Neural progenitor cell (in vitro differentiated cells): ENCODE results near the gene ELAVL3. TPM values are rescaled to one million over a fixed set of nuclear protein-coding genes. Genes with fewer than 3 reads are reported as not detected.

Source experiments
- DNase-seq: peaks from one replicate; pipeline ENCODE4 v3.0.0-alpha.2; 2016; ENCODE audit warnings: low spot score
- H2AFZ ChIP-seq: fragments of 200-600 bp; sonication (generic); replicated peaks from 2 replicates; pipeline ENCODE4 v1.6.1; 2016; ENCODE audit warnings: antibody characterized with exemption
- H3F3A ChIP-seq: fragments of 200-600 bp; sonication (generic); 2 replicates; pipeline ENCODE4 v1.6.1; 2016; ENCODE audit warnings: antibody characterized with exemption, low read depth
- H3K27ac ChIP-seq: fragments of 200-600 bp; sonication (generic); 2 replicates; pipeline ENCODE4 v1.5.1; 2016; ENCODE audit warnings: mild to moderate bottlenecking
- H3K27me3 ChIP-seq: fragments of 200-600 bp; sonication (generic); 2 replicates; pipeline ENCODE4 v1.6.1; 2016; ENCODE audit warnings: mild to moderate bottlenecking, moderate library complexity
- H3K36me3 ChIP-seq: fragments of 200-600 bp; sonication (generic); 2 replicates; pipeline ENCODE4 v1.5.1; 2016
- H3K4me1 ChIP-seq: fragments of 200-600 bp; sonication (generic); 2 replicates; pipeline ENCODE4 v1.6.1; 2016; ENCODE audit warnings: mixed run types
- H3K4me2 ChIP-seq: fragments of 200-600 bp; sonication (generic); 2 replicates; pipeline ENCODE4 v1.6.1; 2016
- H3K4me3 ChIP-seq: fragments of 200-600 bp; sonication (generic); 2 replicates; pipeline ENCODE4 v1.5.1; 2016
- H3K79me2 ChIP-seq: fragments of 200-600 bp; sonication (generic); 2 replicates; pipeline ENCODE4 v1.6.1; 2016; ENCODE audit warnings: low read depth
- H3K9ac ChIP-seq: fragments of 200-600 bp; sonication (generic); 2 replicates; pipeline ENCODE4 v1.6.1; 2016
- H3K9me3 ChIP-seq: fragments of 200-600 bp; sonication (generic); 2 replicates; pipeline ENCODE4 v1.5.1; 2016; ENCODE audit warnings: low read depth
- H4K20me1 ChIP-seq: fragments of 200-600 bp; sonication (generic); 2 replicates; pipeline ENCODE4 v1.6.1; 2016; ENCODE audit warnings: low read depth
- H3K27ac Mint-ChIP-seq: 3 replicates; pipeline ENCODE4 v1.8.0; 2021; ENCODE audit warnings: mixed read lengths
- H3K27me3 Mint-ChIP-seq: 2 replicates; pipeline ENCODE4 v1.8.0; 2022; ENCODE audit warnings: low read depth, mild to moderate bottlenecking, inconsistent platforms, moderate library complexity, mixed read lengths; ENCODE audit not compliant: insufficient read depth
- H3K36me3 Mint-ChIP-seq: 3 replicates; pipeline ENCODE4 v1.8.0; 2021; ENCODE audit warnings: mixed read lengths
- H3K4me1 Mint-ChIP-seq: 3 replicates; pipeline ENCODE4 v1.8.0; 2021; ENCODE audit warnings: mixed read lengths
- H3K4me3 Mint-ChIP-seq: 3 replicates; pipeline ENCODE4 v1.8.0; 2021; ENCODE audit warnings: mild to moderate bottlenecking, moderate library complexity, mixed read lengths
- H3K9me3 Mint-ChIP-seq: 3 replicates; pipeline ENCODE4 v1.8.0; 2020; ENCODE audit warnings: mixed read lengths
- EZH2 ChIP-seq: fragments of 200-600 bp; sonication (generic); IDR thresholded peaks from 2 replicates; pipeline ENCODE4 v1.6.1; 2017; ENCODE audit warnings: antibody characterized with exemption, mild to moderate bottlenecking, moderate library complexity
- EZH2phosphoT487 ChIP-seq: fragments of 200-600 bp; sonication (generic); IDR thresholded peaks from 2 replicates; pipeline ENCODE4 v1.6.1; 2017; ENCODE audit warnings: antibody characterized with exemption
- total RNA-seq: library from RNA; depleted of rRNA; stranded (reverse); fragments of >200 nt; gene quantifications from 2 replicates; pipeline ENCODE4 v1.2.3, GENCODE V29; 2015; ENCODE audit warnings: low replicate concordance
- TF ChIP-seq, protein P1 (sequence below): fragments of 200-600 bp; sonication (generic); IDR thresholded peaks from 2 replicates; pipeline ENCODE4 v1.5.1; 2017; ENCODE audit warnings: antibody characterized with exemption, mild to moderate bottlenecking

ELAVL3 gene
- 0.15 TPM in 1 of 2 replicates, not detected in the other for total RNA-seq

DNA sequence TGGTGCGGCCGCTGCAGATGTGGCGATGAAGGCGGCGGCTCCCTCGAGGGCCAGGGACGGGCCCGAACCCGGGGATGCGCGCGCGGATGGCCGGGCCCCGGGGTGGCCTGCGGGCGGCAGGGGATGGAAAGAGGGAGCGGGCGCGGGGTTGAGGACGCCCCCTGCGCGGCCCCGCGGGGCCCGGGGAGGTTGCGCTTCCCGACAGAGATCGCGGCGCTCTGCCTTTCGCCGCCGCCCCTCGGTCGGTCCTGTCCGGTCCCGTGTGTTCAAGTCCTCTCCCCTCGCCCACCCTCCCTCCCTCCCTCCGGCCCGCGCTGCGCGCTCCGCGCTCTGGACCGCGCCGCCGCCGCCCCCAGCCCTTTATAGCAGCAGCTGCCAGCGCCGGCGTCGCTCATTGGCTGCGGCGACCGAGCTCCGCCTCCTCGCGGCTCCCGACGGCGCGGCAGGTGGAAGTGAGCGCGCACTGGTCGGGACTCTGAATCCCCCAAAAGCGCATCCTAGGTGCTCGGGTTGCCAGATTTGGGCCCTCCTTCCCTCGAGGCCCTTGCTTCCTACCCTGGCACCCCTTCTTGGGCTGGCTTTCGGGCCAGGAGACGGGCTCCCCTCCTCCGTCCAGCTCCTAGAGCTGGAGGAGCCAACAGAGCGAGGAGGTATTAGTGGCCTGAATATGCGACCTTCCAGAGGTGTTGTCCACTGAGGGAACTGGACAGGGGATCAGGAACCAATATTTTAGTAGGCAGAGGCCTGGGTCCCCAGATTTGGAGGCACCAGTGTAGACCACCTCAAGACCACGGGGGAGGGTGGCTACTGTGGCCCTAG, at the start of gene ELAVL3:
TSS of gene ELAVL3 (minus strand) at position 332 of the 819 bp plus-strand sequence. CDS start 438 bp downstream, outside the sequence.
- Mint-ChIP-seq H3K9me3 (peaks cover 3% of the 10 kb centered on the region), H3K27me3 (peaks cover 34% of the 10 kb centered on the region), H3K4me1 (peaks cover 16% of the 10 kb centered on the region), H3K27ac (no peak within 1 kb of the TSS), H3K36me3 (peaks cover 9% of the 10 kb centered on the region), H3K4me3 (peak within 1 kb of the TSS; percentile 78)
- Histone ChIP-seq H3F3A (peaks cover 22% of the 10 kb centered on the region), H3K4me3 (peak within 1 kb of the TSS; percentile 27), H3K4me1 (peaks cover 3% of the 10 kb centered on the region), H3K9ac (no peak within 1 kb of the TSS), H3K4me2 (peak within 1 kb of the TSS; percentile 71), H3K36me3 (no peaks in the 10 kb centered on the region), H2AFZ (no peak within 1 kb of the TSS), H4K20me1 (peaks cover 40% of the 10 kb centered on the region), H3K27me3 (peaks cover 55% of the 10 kb centered on the region), H3K9me3 (no peaks in the 10 kb centered on the region), H3K79me2 (no peaks in the 10 kb centered on the region), H3K27ac (no peak within 1 kb of the TSS)
- DNase-seq, result peak; percentile 72
- TF ChIP-seq, protein P1, sequence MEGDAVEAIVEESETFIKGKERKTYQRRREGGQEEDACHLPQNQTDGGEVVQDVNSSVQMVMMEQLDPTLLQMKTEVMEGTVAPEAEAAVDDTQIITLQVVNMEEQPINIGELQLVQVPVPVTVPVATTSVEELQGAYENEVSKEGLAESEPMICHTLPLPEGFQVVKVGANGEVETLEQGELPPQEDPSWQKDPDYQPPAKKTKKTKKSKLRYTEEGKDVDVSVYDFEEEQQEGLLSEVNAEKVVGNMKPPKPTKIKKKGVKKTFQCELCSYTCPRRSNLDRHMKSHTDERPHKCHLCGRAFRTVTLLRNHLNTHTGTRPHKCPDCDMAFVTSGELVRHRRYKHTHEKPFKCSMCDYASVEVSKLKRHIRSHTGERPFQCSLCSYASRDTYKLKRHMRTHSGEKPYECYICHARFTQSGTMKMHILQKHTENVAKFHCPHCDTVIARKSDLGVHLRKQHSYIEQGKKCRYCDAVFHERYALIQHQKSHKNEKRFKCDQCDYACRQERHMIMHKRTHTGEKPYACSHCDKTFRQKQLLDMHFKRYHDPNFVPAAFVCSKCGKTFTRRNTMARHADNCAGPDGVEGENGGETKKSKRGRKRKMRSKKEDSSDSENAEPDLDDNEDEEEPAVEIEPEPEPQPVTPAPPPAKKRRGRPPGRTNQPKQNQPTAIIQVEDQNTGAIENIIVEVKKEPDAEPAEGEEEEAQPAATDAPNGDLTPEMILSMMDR, result no peak
- TF ChIP-seq EZH2, result peak; percentile 55

DNA sequence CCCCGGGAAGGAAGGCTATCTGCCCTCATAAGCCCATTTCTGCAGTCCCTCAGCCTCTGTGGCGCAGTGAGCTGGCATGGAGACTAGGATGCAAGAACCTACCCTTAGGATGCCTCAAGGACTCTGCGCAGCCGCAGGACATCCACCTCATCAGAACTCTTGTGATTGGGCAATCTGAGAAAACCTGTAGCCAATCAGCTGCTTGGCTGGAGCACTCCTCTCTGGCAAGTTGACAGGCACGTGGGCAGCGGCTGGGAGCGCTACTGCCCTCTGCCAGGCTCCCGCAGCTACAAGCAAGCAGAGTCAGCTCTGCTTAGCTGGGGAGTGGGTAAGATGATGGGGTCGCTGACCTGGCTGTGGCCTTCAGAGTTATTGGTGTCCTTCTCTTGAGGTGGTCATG, 49.6 kb upstream of the ELAVL3 start:
- H4K20me1 ChIP-seq, result peaks cover 5% of the 10 kb centered on the region
- peaks cover 4% of the 10 kb centered on the region for H3K4me1 ChIP-seq
- peaks cover 16% of the 10 kb centered on the region for H3F3A ChIP-seq
- Mint-ChIP-seq H3K4me3 (peak overlapping the region; percentile 69), H3K4me1 (peaks cover 23% of the 10 kb centered on the region), H3K27me3 (peaks cover 9% of the 10 kb centered on the region), H3K27ac (no peak overlapping the region), H3K9me3 (no peaks in the 10 kb centered on the region), H3K36me3 (no peaks in the 10 kb centered on the region)
- H3K4me3 ChIP-seq, result no peak overlapping the region
- no peak for TF ChIP-seq EZH2
- TF ChIP-seq, protein P1, result peak; percentile 46
- no peaks in the 10 kb centered on the region for H3K79me2 ChIP-seq
- no peak overlapping the region for H2AFZ ChIP-seq
- no peaks in the 10 kb centered on the region for H3K36me3 ChIP-seq
- H3K9me3 ChIP-seq, result no peaks in the 10 kb centered on the region
- H3K9ac ChIP-seq, result no peak overlapping the region
- peaks cover 12% of the 10 kb centered on the region for H3K27me3 ChIP-seq
- no peak overlapping the region for H3K4me2 ChIP-seq
- no peak overlapping the region for H3K27ac ChIP-seq
- DNase-seq, result peak; percentile 89

DNA sequence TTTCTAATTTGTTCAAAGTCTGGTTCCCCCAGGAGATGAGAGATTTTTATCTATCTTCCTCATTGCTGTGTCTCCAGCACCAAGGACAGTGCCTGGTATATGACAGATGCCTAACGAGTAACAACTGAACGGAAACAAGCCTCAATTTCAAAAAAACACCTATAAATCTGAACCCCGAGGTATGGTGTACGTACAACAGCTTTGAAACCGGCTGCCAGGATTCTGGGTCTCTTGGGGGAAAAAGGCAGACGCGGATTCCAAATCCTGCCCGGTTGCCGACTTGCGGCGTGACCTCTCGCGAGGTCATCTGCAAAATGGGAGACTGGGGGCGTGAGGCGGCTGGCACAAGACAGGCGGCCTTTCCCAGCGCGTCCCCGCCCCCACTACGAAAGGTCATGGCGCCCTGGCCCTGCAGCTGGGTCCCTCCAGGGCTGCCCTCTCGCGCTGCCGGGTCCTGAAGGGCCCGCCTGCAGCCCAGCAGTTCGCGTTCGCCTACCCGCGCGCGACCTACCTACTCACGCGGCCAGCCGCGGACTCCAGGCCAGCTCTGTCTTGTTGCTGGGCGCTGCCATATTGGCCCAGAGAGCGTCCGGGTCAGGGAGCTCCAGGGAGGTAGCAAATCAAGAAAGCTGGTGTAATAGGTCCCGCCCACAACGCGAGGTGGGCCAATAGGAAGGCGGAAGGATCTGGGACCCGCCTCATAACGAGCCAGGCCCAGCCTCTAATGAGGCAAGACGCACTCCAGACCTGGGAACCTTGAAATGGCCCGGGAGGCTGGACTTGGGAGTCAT, 47.9 kb upstream of the ELAVL3 start, which contains the start of gene ECSIT:
TSS of gene ECSIT (minus strand) at position 584 of the 791 bp plus-strand sequence. CDS start 9,964 bp downstream, outside the sequence.
- Histone ChIP-seq H2AFZ (peak within 1 kb of the TSS; percentile 77), H3K4me3 (peak within 1 kb of the TSS; percentile 71), H3K4me2 (peak within 1 kb of the TSS; percentile 76), H3K36me3 (no peaks in the 10 kb centered on the region), H3F3A (peaks cover 16% of the 10 kb centered on the region), H3K27me3 (no peaks in the 10 kb centered on the region), H3K79me2 (no peaks in the 10 kb centered on the region), H3K9me3 (no peaks in the 10 kb centered on the region), H3K9ac (peak within 1 kb of the TSS; percentile 70), H4K20me1 (peaks cover 7% of the 10 kb centered on the region), H3K27ac (peak within 1 kb of the TSS; percentile 67), H3K4me1 (peaks cover 4% of the 10 kb centered on the region)
- Mint-ChIP-seq H3K36me3 (no peaks in the 10 kb centered on the region), H3K4me3 (peak within 1 kb of the TSS; percentile 98), H3K27me3 (peaks cover 5% of the 10 kb centered on the region), H3K4me1 (peaks cover 20% of the 10 kb centered on the region), H3K27ac (peak within 1 kb of the TSS; percentile 72), H3K9me3 (no peaks in the 10 kb centered on the region)
- TF ChIP-seq EZH2 (no peak), EZH2phosphoT487 (no peak)
- TF ChIP-seq, protein P1, result no peak
- peak; percentile 97 for DNase-seq
